Small intestine (tissue), 7 donors: ENCODE results near the gene UBE3C. TPM values are rescaled to one million over a fixed set of nuclear protein-coding genes. Genes with fewer than 3 reads are reported as not detected.

Source experiments
- DNase-seq, 2 donors: peaks; one replicate each; pipeline versions ENCODE4 v3.0.0 to v3.0.0-alpha.2; 2013
- FAIRE-seq: peaks from 2 replicates; lab custom pipeline; 2012; peaks lifted over from hg19 to GRCh38; lab: Jason Lieb, UNC
- H3K27ac ChIP-seq, 3 donors: one replicate each; pipeline ENCODE4 v1.5.1; 2013; ENCODE audit warnings: low read length in 2 of 3, mild to moderate bottlenecking in 2 of 3, control low read depth in 1 of 3, inconsistent platforms in 1 of 3, low read depth in 1 of 3, moderate library complexity in 1 of 3
- H3K27me3 ChIP-seq, 3 donors: one replicate each; pipeline ENCODE4 v1.6.1; 2013; ENCODE audit warnings: low read length in 3 of 3, inconsistent platforms in 1 of 3; ENCODE audit not compliant: control insufficient read depth in 3 of 3, insufficient read depth in 3 of 3
- H3K36me3 ChIP-seq, 3 donors: one replicate each; pipeline ENCODE4 v1.6.1; 2013; ENCODE audit warnings: low read length in 3 of 3, inconsistent platforms in 1 of 3, low read depth in 1 of 3, mild to moderate bottlenecking in 1 of 3, moderate library complexity in 1 of 3; ENCODE audit not compliant: control insufficient read depth in 3 of 3, insufficient read depth in 2 of 3
- H3K4me1 ChIP-seq, 3 donors: one replicate each; pipeline ENCODE4 v1.6.1; 2013; ENCODE audit warnings: low read length in 2 of 3, inconsistent platforms in 1 of 3, low read depth in 1 of 3, mild to moderate bottlenecking in 1 of 3, moderate library complexity in 1 of 3; ENCODE audit not compliant: control insufficient read depth in 3 of 3, insufficient read depth in 2 of 3
- H3K4me3 ChIP-seq, 3 donors: one replicate each; pipeline ENCODE4 v1.5.1; 2013; ENCODE audit warnings: low read length in 3 of 3, control low read depth in 1 of 3, inconsistent platforms in 1 of 3, low read depth in 1 of 3, mild to moderate bottlenecking in 1 of 3, moderate library complexity in 1 of 3
- H3K9me3 ChIP-seq, 2 donors: one replicate each; pipeline ENCODE4 v1.6.1; 2013; ENCODE audit warnings: low read depth in 1 of 2, low read length in 1 of 2; ENCODE audit not compliant: control insufficient read depth in 2 of 2, insufficient read depth in 1 of 2
- WGBS, 3 donors: extraction: QIAGEN DNeasy Blood & Tissue Kit; methylation state at CpG; one replicate each; pipeline ENCODE4 v1.1.7; 2013; 5-methylcytosine and 5-hydroxymethylcytosine counted together
- polyA plus RNA-seq, 4 donors: library from polyadenylated mRNA; stranded (reverse) in 3 of 4; unstranded in 1 of 4; fragments of 200-250 nt in 3 of 4; fragments of 120-200 nt in 1 of 4; gene quantifications; one replicate each; pipeline versions ENCODE4 v1.2.1 to v1.2.3, GENCODE V29; 2013
- donor health status: healthy with polysubstance abuse.
- donor health status: control.
- donor health status: control.
- donor health status: Bipolar disorder and iron deficiency.
- donor health status: healthy.

The UBE3C gene
- polyA plus RNA-seq, 4 donors: 22.2 to 47.6 (median 26.8) TPM

DNA sequence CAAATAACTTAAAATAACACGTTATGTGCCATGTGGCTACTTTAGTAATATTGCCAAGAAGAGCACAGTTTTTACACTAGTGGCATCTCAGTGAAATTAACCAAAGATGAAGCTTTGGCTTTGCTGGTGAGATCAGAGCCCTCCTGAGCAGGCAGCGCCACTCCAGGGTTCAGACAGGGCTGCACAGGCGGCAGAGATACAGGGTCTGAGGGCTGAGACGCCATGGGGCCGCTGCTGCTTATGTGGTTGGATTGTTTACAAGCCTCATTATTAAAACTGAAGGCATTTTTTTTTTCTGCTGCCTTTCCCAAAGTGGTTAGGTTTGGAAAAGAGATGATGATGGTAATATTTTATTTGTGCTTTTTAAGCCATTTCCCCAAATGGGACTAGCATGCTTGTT is 129.2 kb downstream of the UBE3C start:
- no peak overlapping the region for H3K4me3 ChIP-seq
- no peak overlapping the region for H3K27ac ChIP-seq
- no peaks in the 10 kb centered on the region for H3K27me3 ChIP-seq
- H3K36me3 ChIP-seq: peaks cover 13 to 61% (median 15%) of the 10 kb centered on the region in 3 donors
- H3K4me1 ChIP-seq: no peaks in the 10 kb centered on the region
- FAIRE-seq: no peak
- WGBS, 3 donors: 93 to 95% (median 94%) methylated on average over 5 of the region's 5 CpGs
- no peaks in the 10 kb centered on the region for H3K9me3 ChIP-seq
- no peak for DNase-seq

DNA sequence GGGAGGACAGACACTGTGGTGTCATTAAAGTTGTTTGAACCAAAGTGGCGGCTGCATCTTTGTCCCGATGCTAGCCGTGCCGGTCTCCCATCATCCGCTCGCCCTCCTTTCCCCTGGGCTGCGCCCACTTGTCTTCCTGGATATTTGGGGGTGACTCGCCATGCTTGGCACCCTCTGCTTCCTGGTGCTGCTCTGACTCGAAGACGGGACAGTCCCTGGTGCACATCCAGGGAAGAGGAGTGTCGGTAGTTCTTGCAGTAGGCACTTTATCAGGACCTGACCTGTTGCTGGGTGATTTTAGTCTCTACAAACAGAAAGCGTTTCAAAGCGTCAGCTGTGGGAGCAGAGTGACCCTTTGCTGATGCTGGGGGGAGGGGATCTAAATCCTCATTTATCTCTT is 129.8 kb downstream of the UBE3C start:
- no peak overlapping the region for H3K27ac ChIP-seq
- H3K27me3 ChIP-seq: no peaks in the 10 kb centered on the region
- peaks cover 13 to 56% (median 15%) of the 10 kb centered on the region in 3 donors for H3K36me3 ChIP-seq
- no peak for DNase-seq
- no peak for FAIRE-seq
- 86 to 91% (median 90%) methylated on average over 13 of the region's 13 CpGs for WGBS, 3 donors
- peaks cover 0 to 4% (median 0%) of the 10 kb centered on the region in 3 donors for H3K4me1 ChIP-seq
- H3K9me3 ChIP-seq: no peaks in the 10 kb centered on the region
- H3K4me3 ChIP-seq: no peak overlapping the region

DNA sequence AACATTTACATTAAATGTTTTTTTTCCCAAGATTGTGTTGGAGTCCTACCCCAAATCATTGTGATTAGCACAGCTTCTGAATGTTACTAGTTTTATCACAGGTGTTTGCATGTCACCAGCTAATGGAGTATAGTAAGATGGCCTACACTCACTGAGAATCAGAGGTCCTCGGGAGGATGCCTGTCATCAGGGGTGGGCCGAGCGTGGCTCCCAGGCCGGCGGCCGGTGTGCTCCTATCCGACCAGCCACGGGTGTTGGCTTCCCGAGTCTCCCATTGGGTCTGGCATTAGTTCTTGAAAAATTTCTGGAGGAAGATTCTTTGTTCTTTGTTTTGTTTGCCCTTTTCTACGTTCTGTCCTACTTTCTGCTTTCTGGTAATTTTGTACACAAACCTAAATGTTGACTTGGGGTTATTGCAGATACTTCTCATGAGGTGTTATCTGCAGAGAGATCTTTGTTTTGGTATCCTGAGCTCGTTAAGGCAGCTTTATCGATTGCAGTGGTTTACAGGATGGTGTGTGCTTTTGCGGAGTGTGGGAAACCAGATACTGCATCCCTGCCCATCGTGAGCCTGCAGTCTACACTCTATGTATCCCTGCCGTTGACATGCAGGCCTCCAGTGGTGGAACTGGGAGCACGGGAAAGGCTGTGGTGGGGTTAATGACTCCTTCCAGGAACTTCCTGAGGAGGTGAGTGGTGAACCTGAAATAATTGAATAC is 130.8 kb downstream of the UBE3C start:
- Histone ChIP-seq H3K9me3 (no peaks in the 10 kb centered on the region), H3K36me3 (peaks cover 13 to 48% (median 15%) of the 10 kb centered on the region in 3 donors), H3K4me3 (no peak overlapping the region), H3K27ac (no peak overlapping the region), H3K27me3 (no peaks in the 10 kb centered on the region), H3K4me1 (peaks cover 0 to 4% (median 0%) of the 10 kb centered on the region in 3 donors)
- WGBS, 3 donors: 86 to 90% (median 87%) methylated on average over 16 of the region's 16 CpGs
- no peak for FAIRE-seq
- DNase-seq: no peak

DNA sequence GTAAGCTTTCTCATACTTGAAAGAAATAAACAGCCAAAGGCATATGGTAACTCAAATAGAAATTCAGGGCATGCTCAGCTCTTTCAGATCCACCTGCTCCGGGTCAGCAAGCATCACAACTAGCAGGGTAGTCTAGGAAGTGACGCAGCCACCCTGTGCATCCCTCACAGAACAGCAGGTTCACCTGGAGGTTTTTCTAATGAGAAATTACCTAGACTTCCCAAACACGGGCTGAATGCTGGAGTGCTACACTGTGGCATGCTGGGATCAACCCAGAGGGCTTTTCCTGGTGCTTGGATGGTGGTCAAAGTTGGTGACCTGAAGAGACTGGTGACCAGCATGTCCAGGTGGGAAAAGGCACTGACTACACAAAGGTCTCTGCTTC is 131.3 kb downstream of the UBE3C start:
- DNase-seq: no peak
- no peak for FAIRE-seq
- Histone ChIP-seq H3K4me1 (peaks cover 0 to 4% (median 0%) of the 10 kb centered on the region in 3 donors), H3K36me3 (peaks cover 13 to 44% (median 15%) of the 10 kb centered on the region in 3 donors), H3K9me3 (no peaks in the 10 kb centered on the region), H3K4me3 (no peak overlapping the region), H3K27ac (no peak overlapping the region), H3K27me3 (no peaks in the 10 kb centered on the region)
- 77 to 94% (median 91%) methylated on average over 3 of the region's 3 CpGs for WGBS, 3 donors

DNA sequence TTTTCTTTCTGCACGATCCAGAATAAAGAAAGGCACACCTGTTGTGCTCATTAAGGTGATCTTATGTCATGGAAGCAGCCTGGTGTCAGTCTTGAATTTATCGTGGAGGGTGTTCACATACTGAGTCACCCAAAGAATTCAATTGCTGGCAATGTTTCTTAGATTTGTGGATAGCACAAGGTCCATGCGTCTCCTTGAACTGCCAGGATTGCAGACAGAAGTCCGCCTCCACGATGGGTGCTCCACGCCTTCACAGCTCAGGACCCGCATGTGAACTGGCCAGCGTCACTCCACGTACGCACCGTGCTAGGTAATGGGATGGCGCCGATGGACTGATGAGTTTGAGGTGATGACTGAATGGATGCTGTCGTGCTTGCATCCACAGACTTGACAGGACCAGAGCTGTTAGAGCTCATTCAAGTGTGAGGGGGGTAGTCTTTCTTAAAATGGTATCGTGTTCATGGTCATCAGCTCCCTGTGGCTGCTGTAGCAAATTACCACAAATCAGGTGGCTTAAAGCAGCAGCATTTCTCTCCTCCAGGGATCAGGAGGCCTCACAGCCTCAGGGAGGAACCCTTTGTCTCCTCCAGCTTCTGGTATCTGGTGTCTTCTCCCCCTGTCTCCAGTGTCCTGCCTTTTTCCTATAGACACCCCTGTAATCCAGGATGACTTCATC is 132.7 kb downstream of the UBE3C start:
- WGBS, 3 donors: 87 to 92% (median 90%) methylated on average over 15 of the region's 15 CpGs
- H3K27ac ChIP-seq: peak overlapping the region in 1 of 3 donors; percentile 47
- no peak for DNase-seq
- no peak for FAIRE-seq
- H3K4me3 ChIP-seq: no peak overlapping the region
- H3K36me3 ChIP-seq: peaks cover 9 to 38% (median 15%) of the 10 kb centered on the region in 3 donors
- H3K4me1 ChIP-seq: peaks cover 0 to 4% (median 0%) of the 10 kb centered on the region in 3 donors
- no peaks in the 10 kb centered on the region for H3K27me3 ChIP-seq
- no peaks in the 10 kb centered on the region for H3K9me3 ChIP-seq

DNA sequence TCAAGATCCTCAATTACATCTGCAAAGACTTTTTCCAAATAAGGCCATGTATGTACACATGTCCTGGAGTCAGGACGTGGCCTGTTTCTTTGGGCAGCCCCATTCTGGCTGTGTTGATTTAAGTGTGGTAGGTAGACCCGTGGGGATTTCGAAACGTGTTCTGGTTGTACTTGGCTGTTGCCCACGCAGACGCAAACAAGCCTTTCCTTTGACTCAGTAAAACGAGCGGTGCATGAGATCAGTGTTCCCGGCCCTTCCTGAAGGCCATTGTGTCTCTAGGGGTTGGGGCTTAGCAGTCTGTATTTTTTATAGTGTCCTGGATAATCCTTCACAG is 133.2 kb downstream of the UBE3C start:
- FAIRE-seq (no peak), DNase-seq (no peak)
- H3K9me3 ChIP-seq: no peaks in the 10 kb centered on the region
- peaks cover 9 to 34% (median 15%) of the 10 kb centered on the region in 3 donors for H3K36me3 ChIP-seq
- no peaks in the 10 kb centered on the region for H3K27me3 ChIP-seq
- no peak overlapping the region for H3K4me3 ChIP-seq
- H3K4me1 ChIP-seq: peaks cover 0 to 4% (median under 1%) of the 10 kb centered on the region in 3 donors
- WGBS, 3 donors: 57 to 71% (median 60%) methylated on average over 9 of the region's 9 CpGs
- peak overlapping the region in 1 of 3 donors; percentile 47 for H3K27ac ChIP-seq

DNA sequence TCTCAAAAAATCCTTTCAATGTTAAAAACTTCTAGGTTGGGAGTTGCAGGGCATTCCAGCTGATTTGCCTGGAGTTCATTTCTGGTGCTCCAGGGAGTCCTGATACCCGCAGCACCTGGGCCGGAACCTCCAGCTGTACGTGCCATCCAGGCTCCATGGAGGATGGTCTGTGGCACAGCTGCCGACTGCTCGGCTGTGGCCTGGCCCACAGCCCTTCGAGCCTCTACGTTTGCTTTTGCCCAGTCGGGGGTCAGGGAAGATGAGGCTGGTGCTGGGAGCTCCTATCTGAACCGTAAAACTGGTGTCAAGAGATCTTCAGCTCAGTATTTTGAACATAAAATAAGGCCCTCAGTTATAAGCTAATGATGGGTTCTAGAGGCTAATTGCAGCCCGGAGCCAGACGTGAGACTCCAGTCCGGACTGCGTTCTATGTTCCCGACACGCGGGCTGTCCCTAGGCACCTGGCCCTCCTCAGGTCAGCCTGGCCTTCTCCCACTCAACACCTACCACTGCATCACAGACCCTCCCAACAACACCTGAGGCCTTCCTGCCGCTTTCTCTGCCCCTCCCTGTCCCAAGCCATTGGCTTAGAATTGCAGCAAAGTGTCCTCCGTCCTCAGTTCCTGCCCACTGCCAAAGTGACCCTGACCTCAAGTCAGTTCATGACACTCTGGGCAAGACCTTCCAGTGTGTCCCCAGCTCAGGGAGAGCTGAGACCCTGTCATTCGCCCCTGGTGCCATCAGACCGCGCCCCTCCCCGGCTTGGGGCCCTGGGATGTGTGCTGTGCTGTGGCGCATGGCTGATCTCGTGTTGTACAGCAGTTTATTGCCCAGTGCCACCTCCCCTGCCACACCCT is 133.9 kb downstream of the UBE3C start:
- DNase-seq (no peak), FAIRE-seq (no peak)
- Histone ChIP-seq H3K27me3 (no peaks in the 10 kb centered on the region), H3K36me3 (peaks cover 9 to 32% (median 12%) of the 10 kb centered on the region in 3 donors), H3K4me3 (no peak overlapping the region), H3K9me3 (no peaks in the 10 kb centered on the region), H3K4me1 (peaks cover 0 to 4% (median 3%) of the 10 kb centered on the region in 3 donors), H3K27ac (peak overlapping the region in 1 of 3 donors; percentile 36)
- 69 to 82% (median 74%) methylated on average over 17 to 24 of the region's 24 CpGs for WGBS, 3 donors
